BE2C (cell line): ENCODE measurements around the gene PRKD2.
A peak's percentile ranks its signal among the peaks of the same experiment; 100 is the strongest.

ENCODE experiments used
- DNase-seq: peaks from one replicate; pipeline ENCODE4 v3.0.0-alpha.2; 2020
- H3K27me3 ChIP-seq: fragments of 250-450 bp; sonication (Bioruptor Pico); 2 replicates; pipeline ENCODE4 v1.5.1; 2020; ENCODE audit warnings: mild to moderate bottlenecking
- H3K36me3 ChIP-seq: fragments of 250-450 bp; sonication (Bioruptor Pico); 2 replicates; pipeline ENCODE4 v1.5.1; 2020; ENCODE audit warnings: mild to moderate bottlenecking
- H3K4me1 ChIP-seq: fragments of 250-450 bp; sonication (Bioruptor Pico); 2 replicates; pipeline ENCODE4 v1.5.1; 2020
- H3K4me3 ChIP-seq: 2 replicates; pipeline ENCODE4 v1.5.1; 2011; ENCODE audit warnings: low read depth, low read length
- H3K9me3 ChIP-seq: fragments of 250-450 bp; sonication (Bioruptor Pico); 2 replicates; pipeline ENCODE4 v1.5.1; 2020
- CTCF ChIP-seq: IDR thresholded peaks from 2 replicates; pipeline ENCODE4 v1.5.1; 2012; ENCODE audit warnings: mild to moderate bottlenecking, low read depth, low read length

Gene PRKD2

GRCh38 chr19:46731007-46731501 is 14.1 kb upstream of the PRKD2 start:
- TF ChIP-seq CTCF: no peak
- no peaks in the 10 kb centered on the region for H3K9me3 ChIP-seq
- DNase-seq: peak; percentile 8
- H3K4me1 ChIP-seq: no peaks in the 10 kb centered on the region
- H3K4me3 ChIP-seq: no peak overlapping the region
- peaks cover 88% of the 10 kb centered on the region for H3K36me3 ChIP-seq
- no peaks in the 10 kb centered on the region for H3K27me3 ChIP-seq

- Histone ChIP-seq H3K27me3 (no peaks in the 10 kb centered on the region), H3K4me1 (no peaks in the 10 kb centered on the region), H3K9me3 (no peaks in the 10 kb centered on the region), H3K36me3 (peaks cover 88% of the 10 kb centered on the region), H3K4me3 (no peak overlapping the region)
- TF ChIP-seq CTCF: no peak
- DNase-seq: no peak
These were observed 13.7 kb upstream of the PRKD2 start for GRCh38 chr19:46730595-46730994.

GRCh38 chr19:46730187-46730586 is 13.3 kb upstream of the PRKD2 start:
- no peak for DNase-seq
- peaks cover 88% of the 10 kb centered on the region for H3K36me3 ChIP-seq
- no peaks in the 10 kb centered on the region for H3K9me3 ChIP-seq
- H3K4me3 ChIP-seq: no peak overlapping the region
- no peak for TF ChIP-seq CTCF
- no peaks in the 10 kb centered on the region for H3K4me1 ChIP-seq
- H3K27me3 ChIP-seq: no peaks in the 10 kb centered on the region

- H3K9me3 ChIP-seq: no peaks in the 10 kb centered on the region
- TF ChIP-seq CTCF: no peak
- DNase-seq: no peak
- H3K4me3 ChIP-seq: no peak overlapping the region
- H3K4me1 ChIP-seq: no peaks in the 10 kb centered on the region
- H3K36me3 ChIP-seq: peaks cover 88% of the 10 kb centered on the region
- no peaks in the 10 kb centered on the region for H3K27me3 ChIP-seq
These were observed 12.8 kb upstream of the PRKD2 start for GRCh38 chr19:46729696-46730095.

- DNase-seq: peak; percentile 86
- H3K27me3 ChIP-seq: no peaks in the 10 kb centered on the region
- peaks cover 89% of the 10 kb centered on the region for H3K36me3 ChIP-seq
- H3K9me3 ChIP-seq: no peaks in the 10 kb centered on the region
- H3K4me1 ChIP-seq: no peaks in the 10 kb centered on the region
- peak; percentile 91 for TF ChIP-seq CTCF
- no peak overlapping the region for H3K4me3 ChIP-seq
These were observed 11.9 kb upstream of the PRKD2 start for GRCh38 chr19:46728693-46729339.

GRCh38 chr19:46728208-46728607 is 11.3 kb upstream of the PRKD2 start:
- DNase-seq: no peak
- Histone ChIP-seq H3K9me3 (no peaks in the 10 kb centered on the region), H3K4me1 (no peaks in the 10 kb centered on the region), H3K4me3 (no peak overlapping the region), H3K27me3 (no peaks in the 10 kb centered on the region), H3K36me3 (peaks cover 89% of the 10 kb centered on the region)
- no peak for TF ChIP-seq CTCF
